H1 (cell line): ENCODE results near the gene SLC44A1. TPM values are rescaled to one million over a fixed set of nuclear protein-coding genes. Genes with fewer than 3 reads are reported as not detected.

Source experiments
- CTCF ChIA-PET: fragments of 300-600 bp; sonication (Branson Sonifier 250); formaldehyde crosslinking; loops from one replicate; lab custom pipeline; 2021; ENCODE audit not compliant: partially characterized antibody; lab: Charles Lee
- POLR2A ChIA-PET: fragments of 300-600 bp; sonication (Branson Sonifier 250); formaldehyde crosslinking; loops from one replicate; lab custom pipeline; 2021; ENCODE audit warnings: inconsistent platforms; ENCODE audit not compliant: partially characterized antibody; lab: Charles Lee
- DNase-seq, 2 experiments: peaks; one replicate each; pipeline versions ENCODE4 v3.0.0 to v3.0.0-alpha.2; 2010 to 2022; ENCODE audit warnings: low spot score in 2 of 2, low read depth in 1 of 2, mixed read lengths in 1 of 2
- FAIRE-seq: peaks from 2 replicates; lab custom pipeline; 2011; peaks lifted over from hg19 to GRCh38; lab: Jason Lieb, UNC
- H2AFZ ChIP-seq: 2 replicates; pipeline ENCODE4 v1.8.1; 2012; ENCODE audit warnings: low read length, inconsistent platforms
- H2AK5ac ChIP-seq: 2 replicates; pipeline ENCODE4 v1.6.1; 2013; ENCODE audit warnings: low read depth, low read length
- H2BK120ac ChIP-seq: replicated peaks from 2 replicates; pipeline ENCODE3; 2013; ENCODE audit warnings: low read depth, low read length, inconsistent platforms
- H2BK12ac ChIP-seq: 2 replicates; pipeline ENCODE4 v1.6.1; 2013; ENCODE audit warnings: low read depth, low read length
- H2BK15ac ChIP-seq: 2 replicates; pipeline ENCODE4 v1.6.1; 2013; ENCODE audit warnings: low read length
- H2BK20ac ChIP-seq: 2 replicates; pipeline ENCODE4 v1.6.1; 2013; ENCODE audit warnings: low read length
- H2BK5ac ChIP-seq: 2 replicates; pipeline ENCODE4 v1.6.1; 2013; ENCODE audit warnings: low read depth, low read length
- H3K14ac ChIP-seq: 2 replicates; pipeline ENCODE4 v1.6.1; 2013; ENCODE audit warnings: inconsistent platforms; ENCODE audit not compliant: insufficient read length
- H3K18ac ChIP-seq: 2 replicates; pipeline ENCODE4 v1.6.1; 2013; ENCODE audit warnings: low read length; ENCODE audit errors: extremely low read depth
- H3K23ac ChIP-seq: 2 replicates; pipeline ENCODE4 v1.6.1; 2013; ENCODE audit warnings: inconsistent platforms; ENCODE audit not compliant: insufficient read length
- H3K23me2 ChIP-seq: 2 replicates; pipeline ENCODE4 v1.6.1; 2013; ENCODE audit warnings: low read depth, low read length
- H3K27ac ChIP-seq: 2 replicates; pipeline ENCODE4 v1.6.1; 2011; ENCODE audit warnings: low read depth, low read length, inconsistent platforms
- H3K27me3 ChIP-seq, 4 experiments: replicated peaks in 1 of 4; 1 replicate in 1 of 4; 2 replicates in 3 of 4; pipeline versions ENCODE4 v1.6.1 to v1.8.1; 2011 to 2013; ENCODE audit warnings: low read length in 3 of 4, mild to moderate bottlenecking in 3 of 4, inconsistent platforms in 2 of 4, mixed read lengths in 2 of 4, moderate library complexity in 1 of 4; ENCODE audit not compliant: control insufficient read depth in 3 of 4, insufficient read depth in 3 of 4; ENCODE audit errors: extremely low read depth in 1 of 4
- H3K36me3 ChIP-seq, 4 experiments: 2 replicates each; pipeline versions ENCODE4 v1.6.1 to v1.8.1; 2011 to 2013; ENCODE audit warnings: mild to moderate bottlenecking in 4 of 4, low read length in 3 of 4, moderate library complexity in 2 of 4, control low read depth in 1 of 4, inconsistent platforms in 1 of 4; ENCODE audit not compliant: insufficient read depth in 4 of 4, control insufficient read depth in 2 of 4
- H3K4ac ChIP-seq: replicated peaks from 2 replicates; pipeline ENCODE3; 2013; ENCODE audit warnings: low read length, low read depth, mixed read lengths, inconsistent platforms; ENCODE audit not compliant: insufficient read length
- H3K4me1 ChIP-seq, 4 experiments: replicated peaks in 1 of 4; 1 replicate in 1 of 4; 2 replicates in 3 of 4; pipeline versions ENCODE4 v1.6.1 to v1.8.1; 2011 to 2013; ENCODE audit warnings: low read length in 3 of 4, inconsistent platforms in 2 of 4, mixed read lengths in 1 of 4; ENCODE audit not compliant: insufficient read depth in 4 of 4, control insufficient read depth in 3 of 4
- H3K4me2 ChIP-seq, 2 experiments: 2 replicates each; pipeline versions ENCODE4 v1.6.1 to v1.8.1; 2011 to 2013; ENCODE audit warnings: low read depth in 2 of 2, low read length in 2 of 2, control low read depth in 1 of 2, inconsistent platforms in 1 of 2, mild to moderate bottlenecking in 1 of 2; ENCODE audit not compliant: insufficient read depth in 1 of 2
- H3K4me3 ChIP-seq, 4 experiments: fragments of 200-600, 300-600 bp in 1 of 4; sonication (generic), shearing (Covaris generic), sonication (Bioruptor Twin) in 1 of 4; 2 replicates each; pipeline versions ENCODE4 v1.5.1 to v1.8.1; 2011 to 2016; ENCODE audit warnings: low read length in 4 of 4, low read depth in 3 of 4, control low read depth in 2 of 4, inconsistent platforms in 2 of 4, mild to moderate bottlenecking in 2 of 4, mixed read lengths in 1 of 4, moderate library complexity in 1 of 4; ENCODE audit not compliant: insufficient read depth in 2 of 4; ENCODE audit errors: extremely low read depth in 1 of 4
- H3K56ac ChIP-seq: replicated peaks from 2 replicates; pipeline ENCODE3; 2013; ENCODE audit warnings: low read depth, mild to moderate bottlenecking, mixed read lengths, low read length, inconsistent platforms; ENCODE audit not compliant: insufficient read length
- H3K79me1 ChIP-seq: 2 replicates; pipeline ENCODE4 v1.6.1; 2013; ENCODE audit warnings: low read depth, low read length, control low read depth
- H3K79me2 ChIP-seq, 2 experiments: 2 replicates each; pipeline versions ENCODE4 v1.6.1 to v1.8.1; 2012 to 2013; ENCODE audit warnings: low read length in 2 of 2, mild to moderate bottlenecking in 2 of 2, inconsistent platforms in 1 of 2; ENCODE audit not compliant: insufficient read depth in 2 of 2, control insufficient read depth in 1 of 2
- H3K9ac ChIP-seq, 4 experiments: replicated peaks in 1 of 4; 1 replicate in 1 of 4; 2 replicates in 3 of 4; pipeline versions ENCODE4 v1.6.1 to v1.8.1; 2011 to 2013; ENCODE audit warnings: low read depth in 3 of 4, low read length in 3 of 4, control low read depth in 2 of 4, mild to moderate bottlenecking in 2 of 4, moderate library complexity in 2 of 4, inconsistent platforms in 1 of 4; ENCODE audit errors: extremely low read depth in 1 of 4
- H3K9me3 ChIP-seq, 2 experiments: 2 replicates each; pipeline versions ENCODE4 v1.6.1 to v1.8.1; 2012 to 2013; ENCODE audit warnings: mild to moderate bottlenecking in 2 of 2, moderate library complexity in 2 of 2, control low read depth in 1 of 2, inconsistent platforms in 1 of 2, low read depth in 1 of 2, low read length in 1 of 2, mixed read lengths in 1 of 2; ENCODE audit not compliant: insufficient read depth in 2 of 2
- H4K20me1 ChIP-seq, 2 experiments: replicated peaks in 1 of 2; 2 replicates each; pipeline versions ENCODE3 to v1.8.1; 2011 to 2013; ENCODE audit warnings: inconsistent platforms in 2 of 2, low read length in 2 of 2, mild to moderate bottlenecking in 1 of 2; ENCODE audit not compliant: insufficient read depth in 2 of 2, control insufficient read depth in 1 of 2
- H4K5ac ChIP-seq: 2 replicates; pipeline ENCODE4 v1.6.1; 2013; ENCODE audit warnings: low read length, low read depth, mixed read lengths, inconsistent platforms; ENCODE audit not compliant: insufficient read length
- H4K8ac ChIP-seq: 2 replicates; pipeline ENCODE4 v1.8.0; 2013; ENCODE audit warnings: mild to moderate bottlenecking, moderate library complexity, low read length, inconsistent platforms; ENCODE audit not compliant: insufficient read depth; ENCODE audit errors: extremely low read depth
- H4K91ac ChIP-seq: replicated peaks from 2 replicates; pipeline ENCODE3; 2013; ENCODE audit warnings: low read length, mixed read lengths, inconsistent platforms; ENCODE audit not compliant: insufficient read length
- CHD2 ChIP-seq: IDR thresholded peaks from 2 replicates; pipeline ENCODE4 v1.6.1; 2012; ENCODE audit warnings: low read length, improper control_type of control experiment
- CREB1 ChIP-seq: IDR thresholded peaks from 2 replicates; pipeline ENCODE4 v1.6.1; 2012; ENCODE audit warnings: inconsistent platforms
- CTBP2 ChIP-seq: IDR thresholded peaks from 2 replicates; pipeline ENCODE4 v1.7.0; 2011; ENCODE audit warnings: borderline replicate concordance, mild to moderate bottlenecking, moderate library complexity, mixed read lengths, low read length; ENCODE audit not compliant: insufficient read depth, insufficient read length
- EGR1 ChIP-seq: IDR thresholded peaks from 2 replicates; pipeline ENCODE4 v1.6.1; 2011; ENCODE audit warnings: low read depth, low read length, borderline replicate concordance
- GABPA ChIP-seq: IDR thresholded peaks from 2 replicates; pipeline ENCODE4 v1.6.1; 2011; ENCODE audit warnings: mild to moderate bottlenecking, low read length, moderate library complexity, borderline replicate concordance; ENCODE audit not compliant: insufficient read depth
- RAD21 ChIP-seq, 2 experiments: IDR thresholded peaks in 1 of 2; conservative IDR thresholded peaks in 1 of 2; 2 replicates each; pipeline ENCODE4 v1.6.1; 2011; ENCODE audit warnings: low read depth in 2 of 2, low read length in 2 of 2, improper control_type of control experiment in 1 of 2, inconsistent platforms in 1 of 2, mild to moderate bottlenecking in 1 of 2, moderate library complexity in 1 of 2
- SIN3A ChIP-seq, 2 experiments: IDR thresholded peaks in 1 of 2; conservative IDR thresholded peaks in 1 of 2; 2 replicates each; pipeline ENCODE4 v1.6.1; 2011 to 2012; ENCODE audit warnings: low read length in 2 of 2, improper control_type of control experiment in 1 of 2, low read depth in 1 of 2, mild to moderate bottlenecking in 1 of 2
- SIX5 ChIP-seq: IDR thresholded peaks from 2 replicates; pipeline ENCODE4 v1.6.1; 2011; ENCODE audit warnings: mild to moderate bottlenecking, low read depth, low read length
- SP2 ChIP-seq: IDR thresholded peaks from 2 replicates; pipeline ENCODE4 v1.6.1; 2012; ENCODE audit warnings: mild to moderate bottlenecking, low read length, inconsistent platforms
- SRF ChIP-seq: IDR thresholded peaks from 2 replicates; pipeline ENCODE4 v1.6.1; 2011; ENCODE audit warnings: mild to moderate bottlenecking, low read depth, low read length, moderate library complexity
- SUZ12 ChIP-seq: fragments of 200-600 bp; sonication (generic); IDR thresholded peaks from 2 replicates; pipeline ENCODE4 v1.6.1; 2012; ENCODE audit warnings: mild to moderate bottlenecking, inconsistent platforms, low read length, moderate library complexity, mixed read lengths
- WGBS, 2 experiments: shearing (Covaris generic) in 1 of 2; methylation state at CpG; one replicate each; pipeline versions ENCODE4 v1.1.6 to v1.1.7; 2013 to 2015; ENCODE audit warnings: low lambda C conversion rate in 2 of 2, mixed read lengths in 2 of 2, inconsistent platforms in 1 of 2, low coverage in 1 of 2, missing lambda C conversion rate in 1 of 2; ENCODE audit not compliant: insufficient replicate concordance in 2 of 2, insufficient coverage in 1 of 2, insufficient read length in 1 of 2; ENCODE audit errors: extremely low coverage in 1 of 2, missing lambda C conversion rate in 1 of 2; 5-methylcytosine and 5-hydroxymethylcytosine counted together
- polyA plus RNA-seq, 7 experiments: library from polyadenylated mRNA; depleted of rRNA in 3 of 7; stranded (reverse) in 5 of 7; unstranded in 2 of 7; fragments of >200 nt in 5 of 7; fragments of 200-250 nt in 2 of 7; gene quantifications; 1 replicate in 5 of 7; 2 replicates in 1 of 7; 4 replicates in 1 of 7; pipeline versions ENCODE4 v1.2.1 to v1.2.3, GENCODE V29; 2011 to 2013; ENCODE audit warnings: missing spikeins in 2 of 7, mixed read lengths in 2 of 7
- total RNA-seq: library from RNA; stranded (reverse); fragmentation: NEBNext Ultra II Directional; extraction: Animal tissue kit (Norgen Biotek cat#: 25700); gene quantifications from 2 replicates; pipeline ENCODE4 v1.2.1, GENCODE V29; 2021
- TF ChIP-seq, protein P1 (sequence below): IDR thresholded peaks from 2 replicates; pipeline ENCODE4 v1.6.1; 2011; ENCODE audit warnings: low read depth, mild to moderate bottlenecking, low read length; ENCODE audit not compliant: insufficient read depth

Gene SLC44A1
- total and polyA plus RNA-seq, 2 of the 8 experiments (the other 6 are each of a cell fraction or from before 2014, with no cell fraction given) = 30.5 to 71.2 TPM

- H3K27ac ChIP-seq = no peak overlapping the region
- peak overlapping the region in 1 of 4 experiments; percentile 84; a peak in 2 of 8 replicates for H3K4me3 ChIP-seq
- H2BK20ac ChIP-seq = no peak overlapping the region
- no peak overlapping the region for H4K8ac ChIP-seq
- no peak overlapping the region for H2BK5ac ChIP-seq
- no peaks in the 10 kb centered on the region for H3K36me3 ChIP-seq
- no peak overlapping the region for H3K14ac ChIP-seq
- no peak overlapping the region for H4K91ac ChIP-seq
- H2AK5ac ChIP-seq = no peak overlapping the region
- ChIA-PET CTCF (interaction anchor here (0.6 to 3.0 kb wide), 2 partner anchors 12 to 102 kb away, joined by 3 to 8 read pairs; no protein-coding TSS in a partner anchor), POLR2A (interaction anchor here (1.0 to 1.5 kb wide), 2 partner anchors 129 to 379 kb away, joined by 3 read pairs; no protein-coding TSS in a partner anchor)
- H3K9ac ChIP-seq = no peak overlapping the region
- DNase-seq = no peak
- no peak overlapping the region for H3K56ac ChIP-seq
- H3K27me3 ChIP-seq = no peaks in the 10 kb centered on the region
- no peak overlapping the region for H2BK15ac ChIP-seq
- H3K18ac ChIP-seq = no peak overlapping the region
- H3K4me1 ChIP-seq = peaks cover 0 to 29% (median 13%) of the 10 kb centered on the region in 4 experiments; a peak in 5 of 7 replicates
- H3K9me3 ChIP-seq = no peaks in the 10 kb centered on the region
- FAIRE-seq = no peak
- no peak overlapping the region for H2BK120ac ChIP-seq
- H4K20me1 ChIP-seq = peaks cover 0 to 2% of the 10 kb centered on the region in 2 experiments
- H3K79me2 ChIP-seq = peaks cover 11 to 28% of the 10 kb centered on the region in 2 experiments; a peak in 3 of 4 replicates
- H3K4ac ChIP-seq = no peak overlapping the region
- 50% methylated on average over 5 of the region's 5 CpGs; no CpG with 5 or more reads in 1 of the 2 experiments for WGBS, 2 experiments
- peaks cover 5% of the 10 kb centered on the region; the same call in 1 of the 2 replicates for H3K23me2 ChIP-seq
- no peak overlapping the region for H4K5ac ChIP-seq
- H2AFZ ChIP-seq = no peak overlapping the region
- no peak overlapping the region for H2BK12ac ChIP-seq
- no peaks in the 10 kb centered on the region for H3K79me1 ChIP-seq
- H3K4me2 ChIP-seq = peak overlapping the region; percentile 63 to 72
- H3K23ac ChIP-seq = no peak overlapping the region
- TF ChIP-seq SIN3A (conservative IDR thresholded peaks at IDR 0.05 in 1 of 2, IDR thresholded peaks at IDR 0.05 in 1 of 2; ENCODE audit: low read depth in 1 of 2, low read length in 2 of 2) = no peak
- TF ChIP-seq SP2 = no peak
- no peak for TF ChIP-seq SRF
- TF ChIP-seq SIX5 = no peak
- TF ChIP-seq CHD2 = no peak
- TF ChIP-seq, protein P1, sequence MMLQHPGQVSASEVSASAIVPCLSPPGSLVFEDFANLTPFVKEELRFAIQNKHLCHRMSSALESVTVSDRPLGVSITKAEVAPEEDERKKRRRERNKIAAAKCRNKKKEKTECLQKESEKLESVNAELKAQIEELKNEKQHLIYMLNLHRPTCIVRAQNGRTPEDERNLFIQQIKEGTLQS = no peak
- no peak for TF ChIP-seq RAD21 (IDR thresholded peaks at IDR 0.05 in 1 of 2, conservative IDR thresholded peaks at IDR 0.05 in 1 of 2; ENCODE audit: low read depth in 2 of 2, low read length in 2 of 2)
- TF ChIP-seq EGR1 = no peak
- no peak for TF ChIP-seq SUZ12
- no peak for TF ChIP-seq CREB1
- no peak for TF ChIP-seq GABPA
- no peak for TF ChIP-seq CTBP2
Observed at GRCh38 chr9:105243015-105243686, 1.3 kb upstream of the SLC44A1 start.
